Measurements from ENCODE around the gene MRPL55.

The MRPL55 gene

DNA sequence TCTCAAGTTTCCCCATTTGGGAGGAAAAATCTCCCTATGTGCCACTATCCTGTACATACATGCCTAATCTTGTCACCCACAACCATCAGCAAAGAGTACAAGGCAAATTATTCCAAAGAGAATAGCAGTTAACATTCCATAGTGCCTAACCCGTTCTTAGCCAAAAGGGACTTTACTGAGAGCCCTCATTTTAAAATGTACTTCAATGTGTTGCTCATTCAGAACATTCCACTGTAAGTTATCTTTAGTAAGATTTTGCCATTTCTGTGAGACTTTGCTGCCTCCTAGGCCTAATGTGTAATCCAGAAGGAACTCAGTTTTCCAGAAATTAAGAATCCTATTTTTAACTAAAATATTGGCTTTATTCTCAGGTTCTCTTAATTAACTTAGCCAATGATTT lies 11.3 kb upstream of the MRPL55 start:
- no peaks in the 10 kb centered on the region for H4K20me1 ChIP-seq (ENCODE audit: insufficient read depth, low read length, poor library complexity, severe bottlenecking)

DNA sequence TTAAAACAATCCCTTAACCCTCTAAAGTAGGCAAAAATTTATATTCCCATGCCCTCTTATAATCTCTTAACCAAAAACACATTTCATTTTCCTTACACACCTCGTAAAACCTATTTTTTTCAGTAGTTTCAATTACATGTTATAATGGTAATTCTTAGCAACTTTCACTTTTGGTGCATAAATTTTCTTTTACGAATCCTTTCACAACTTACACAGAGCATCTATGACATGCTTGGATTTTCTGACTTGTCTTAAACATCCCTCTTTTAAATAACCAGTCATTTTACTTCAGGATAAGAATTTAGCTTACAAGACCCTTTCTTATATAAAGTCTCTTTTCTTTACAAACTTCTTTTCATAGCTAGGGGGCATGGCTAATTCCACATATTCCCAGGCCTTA lies 8.9 kb upstream of the MRPL55 start:
- Histone ChIP-seq H4K20me1 (ENCODE audit: insufficient read depth, low read length, poor library complexity, severe bottlenecking) (no peaks in the 10 kb centered on the region), H3K27me3 (ENCODE audit: insufficient read depth, low read length, poor library complexity, severe bottlenecking) (peaks cover 8% of the 10 kb centered on the region), H3K79me2 (ENCODE audit: insufficient read depth, low read length) (no peaks in the 10 kb centered on the region), H2AFZ (ENCODE audit: low read length) (no peak overlapping the region), H3K4me3 (ENCODE audit: low read length, poor library complexity, severe bottlenecking) (no peak overlapping the region), H3F3A (ENCODE audit: low read depth) (no peaks in the 10 kb centered on the region), H3K9ac (ENCODE audit: low read depth, low read length, poor library complexity, severe bottlenecking) (no peak overlapping the region), H3K9me3 (ENCODE audit: insufficient read depth, low read depth, low read length) (peaks cover 5% of the 10 kb centered on the region; the same call in 1 of the 2 replicates), H3K4me1 (ENCODE audit: insufficient read depth, low read length, poor library complexity, severe bottlenecking) (no peaks in the 10 kb centered on the region), H3K9me2 (replicated peaks; ENCODE audit: low read depth, low read length) (no peaks in the 10 kb centered on the region), H3K4me2 (ENCODE audit: low read depth, low read length, poor library complexity, severe bottlenecking) (no peak overlapping the region), H3K36me3 (ENCODE audit: insufficient read depth, low read length) (no peaks in the 10 kb centered on the region)
- TF ChIP-seq EZH2phosphoT487 (IDR thresholded peaks at IDR 0.05; ENCODE audit: borderline replicate concordance) = no peak
- TF ChIP-seq, protein P1, sequence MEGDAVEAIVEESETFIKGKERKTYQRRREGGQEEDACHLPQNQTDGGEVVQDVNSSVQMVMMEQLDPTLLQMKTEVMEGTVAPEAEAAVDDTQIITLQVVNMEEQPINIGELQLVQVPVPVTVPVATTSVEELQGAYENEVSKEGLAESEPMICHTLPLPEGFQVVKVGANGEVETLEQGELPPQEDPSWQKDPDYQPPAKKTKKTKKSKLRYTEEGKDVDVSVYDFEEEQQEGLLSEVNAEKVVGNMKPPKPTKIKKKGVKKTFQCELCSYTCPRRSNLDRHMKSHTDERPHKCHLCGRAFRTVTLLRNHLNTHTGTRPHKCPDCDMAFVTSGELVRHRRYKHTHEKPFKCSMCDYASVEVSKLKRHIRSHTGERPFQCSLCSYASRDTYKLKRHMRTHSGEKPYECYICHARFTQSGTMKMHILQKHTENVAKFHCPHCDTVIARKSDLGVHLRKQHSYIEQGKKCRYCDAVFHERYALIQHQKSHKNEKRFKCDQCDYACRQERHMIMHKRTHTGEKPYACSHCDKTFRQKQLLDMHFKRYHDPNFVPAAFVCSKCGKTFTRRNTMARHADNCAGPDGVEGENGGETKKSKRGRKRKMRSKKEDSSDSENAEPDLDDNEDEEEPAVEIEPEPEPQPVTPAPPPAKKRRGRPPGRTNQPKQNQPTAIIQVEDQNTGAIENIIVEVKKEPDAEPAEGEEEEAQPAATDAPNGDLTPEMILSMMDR (conservative IDR thresholded peaks at IDR 0.05; ENCODE audit: low read length) = no peak

More for the DNA sequence above, 11.3 kb upstream of the MRPL55 start:
- Histone ChIP-seq H3K9ac (ENCODE audit: low read depth, low read length, poor library complexity, severe bottlenecking) (no peak overlapping the region), H3K9me3 (ENCODE audit: insufficient read depth, low read depth, low read length) (peaks cover 5% of the 10 kb centered on the region; the same call in 1 of the 2 replicates), H2AFZ (ENCODE audit: low read length) (no peak overlapping the region), H3K4me3 (ENCODE audit: low read length, poor library complexity, severe bottlenecking) (no peak overlapping the region), H3K27me3 (ENCODE audit: insufficient read depth, low read length, poor library complexity, severe bottlenecking) (peaks cover 8% of the 10 kb centered on the region), H3K9me2 (replicated peaks; ENCODE audit: low read depth, low read length) (no peaks in the 10 kb centered on the region), H3F3A (ENCODE audit: low read depth) (no peaks in the 10 kb centered on the region), H3K4me2 (ENCODE audit: low read depth, low read length, poor library complexity, severe bottlenecking) (no peak overlapping the region), H3K79me2 (ENCODE audit: insufficient read depth, low read length) (no peaks in the 10 kb centered on the region), H3K4me1 (ENCODE audit: insufficient read depth, low read length, poor library complexity, severe bottlenecking) (no peaks in the 10 kb centered on the region), H3K36me3 (ENCODE audit: insufficient read depth, low read length) (no peaks in the 10 kb centered on the region)
- TF ChIP-seq, protein P1 (conservative IDR thresholded peaks at IDR 0.05; ENCODE audit: low read length) = no peak

DNA sequence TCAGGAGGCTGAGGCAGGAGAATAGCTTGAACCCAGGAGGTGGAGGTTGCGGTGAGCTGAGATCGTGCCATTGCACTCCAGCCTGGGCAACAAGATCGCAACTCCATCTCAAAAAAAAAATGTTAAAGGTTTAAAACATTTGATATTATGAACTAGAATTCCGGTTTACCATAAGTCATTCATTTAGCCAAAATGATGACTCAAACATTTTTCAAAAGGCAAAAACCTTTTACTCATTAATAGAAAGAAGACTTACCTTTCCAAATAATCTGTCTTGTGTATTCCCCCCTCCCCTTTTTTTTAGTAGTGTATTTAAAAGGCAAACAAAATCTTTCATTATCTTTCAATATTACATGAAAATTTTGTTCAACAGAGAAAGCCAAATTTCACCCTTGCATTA lies 8.2 kb upstream of the MRPL55 start:
- Histone ChIP-seq H3K27me3 (ENCODE audit: insufficient read depth, low read length, poor library complexity, severe bottlenecking) (peaks cover 8% of the 10 kb centered on the region), H3K9me2 (replicated peaks; ENCODE audit: low read depth, low read length) (no peaks in the 10 kb centered on the region), H3K36me3 (ENCODE audit: insufficient read depth, low read length) (no peaks in the 10 kb centered on the region), H3K9me3 (ENCODE audit: insufficient read depth, low read depth, low read length) (peaks cover 5% of the 10 kb centered on the region; the same call in 1 of the 2 replicates), H2AFZ (ENCODE audit: low read length) (no peak overlapping the region), H3K4me2 (ENCODE audit: low read depth, low read length, poor library complexity, severe bottlenecking) (no peak overlapping the region), H3K4me1 (ENCODE audit: insufficient read depth, low read length, poor library complexity, severe bottlenecking) (no peaks in the 10 kb centered on the region), H3K79me2 (ENCODE audit: insufficient read depth, low read length) (no peaks in the 10 kb centered on the region), H3K9ac (ENCODE audit: low read depth, low read length, poor library complexity, severe bottlenecking) (no peak overlapping the region), H3F3A (ENCODE audit: low read depth) (no peaks in the 10 kb centered on the region), H3K4me3 (ENCODE audit: low read length, poor library complexity, severe bottlenecking) (no peak overlapping the region), H4K20me1 (ENCODE audit: insufficient read depth, low read length, poor library complexity, severe bottlenecking) (no peaks in the 10 kb centered on the region)
- TF ChIP-seq, protein P1 (conservative IDR thresholded peaks at IDR 0.05; ENCODE audit: low read length) = no peak
- no peak for TF ChIP-seq EZH2phosphoT487 (IDR thresholded peaks at IDR 0.05; ENCODE audit: borderline replicate concordance)
